GM08714 (cell line): ENCODE measurements around the gene TAF10.

Experiments
- H3K4me3 ChIP-seq: fragments of 200-500 bp; sonication (Bioruptor generic); 2 replicates; pipeline ENCODE4 v1.5.1; 2014; ENCODE audit warnings: mild to moderate bottlenecking, low read length, inconsistent platforms
- ZNF274 ChIP-seq: IDR thresholded peaks from 2 replicates; pipeline ENCODE4 v1.6.1; 2012; ENCODE audit warnings: mild to moderate bottlenecking, low read depth, low read length

The TAF10 gene

DNA sequence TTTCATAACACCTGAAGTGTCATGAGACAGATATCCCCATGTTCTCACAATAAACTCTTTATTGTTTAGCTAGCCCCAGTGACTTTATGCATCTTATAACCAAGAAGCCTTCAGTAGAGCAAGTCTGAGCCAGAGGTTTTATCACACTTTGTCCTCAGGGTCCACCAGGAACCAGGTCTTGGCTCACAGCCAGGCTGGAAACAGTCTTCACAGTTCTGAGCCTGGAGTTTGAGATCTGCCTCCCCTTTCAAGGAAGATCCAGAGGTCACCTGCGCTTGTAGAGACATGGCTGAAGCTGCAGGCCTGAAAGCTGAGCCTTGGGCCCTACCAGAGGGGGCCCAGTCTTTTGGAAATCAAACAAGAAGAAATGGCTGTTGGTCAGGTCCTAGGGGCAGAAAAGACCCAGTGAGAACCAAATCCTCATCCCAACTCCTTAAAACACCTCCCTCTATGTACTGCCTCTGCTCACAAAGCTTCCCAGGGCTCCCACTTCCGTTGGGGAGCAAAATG lies 12.1 kb downstream of the TAF10 start:
- H3K4me3 ChIP-seq: no peak overlapping the region
- TF ChIP-seq ZNF274: no peak

DNA sequence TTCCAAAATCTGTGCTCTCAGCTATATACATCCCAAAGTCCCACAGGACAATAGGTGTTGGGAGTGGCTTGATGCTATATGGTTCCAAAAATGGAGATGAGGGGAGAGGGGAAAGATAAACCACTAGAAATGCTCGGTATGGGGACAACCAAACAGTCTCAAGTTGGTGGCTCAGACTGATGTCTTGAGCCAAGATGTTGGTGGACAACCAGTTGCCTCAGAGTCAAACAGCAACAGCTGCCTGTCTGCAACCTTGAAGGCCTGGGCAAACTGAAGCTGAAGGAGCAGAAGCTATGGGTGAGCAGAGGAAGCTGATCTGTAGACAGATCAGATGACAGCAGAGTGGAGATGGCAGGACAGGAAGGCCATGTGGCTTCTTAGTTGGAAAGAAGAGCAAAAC lies 12.6 kb downstream of the TAF10 start:
- TF ChIP-seq ZNF274: no peak
- H3K4me3 ChIP-seq: no peak overlapping the region

DNA sequence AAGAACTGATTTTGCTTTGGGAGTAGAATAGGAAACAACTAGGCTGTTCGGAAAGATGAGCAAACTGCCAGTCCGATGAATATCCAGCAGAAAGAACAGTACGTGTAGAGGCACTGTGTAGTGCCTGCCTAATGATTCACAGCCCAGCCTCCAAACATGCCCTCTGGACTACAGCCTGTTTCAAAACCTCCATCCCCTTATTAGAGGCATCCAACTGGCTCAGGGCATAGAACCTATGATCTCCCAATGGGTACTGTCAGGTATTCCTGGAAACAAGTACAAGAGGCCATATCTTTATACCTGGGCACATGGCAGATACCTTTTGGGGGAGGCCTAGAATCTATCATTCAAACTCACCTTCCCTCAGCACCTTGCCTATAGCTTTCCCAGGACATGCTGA lies 13.5 kb downstream of the TAF10 start:
- no peak for TF ChIP-seq ZNF274
- H3K4me3 ChIP-seq: no peak overlapping the region

DNA sequence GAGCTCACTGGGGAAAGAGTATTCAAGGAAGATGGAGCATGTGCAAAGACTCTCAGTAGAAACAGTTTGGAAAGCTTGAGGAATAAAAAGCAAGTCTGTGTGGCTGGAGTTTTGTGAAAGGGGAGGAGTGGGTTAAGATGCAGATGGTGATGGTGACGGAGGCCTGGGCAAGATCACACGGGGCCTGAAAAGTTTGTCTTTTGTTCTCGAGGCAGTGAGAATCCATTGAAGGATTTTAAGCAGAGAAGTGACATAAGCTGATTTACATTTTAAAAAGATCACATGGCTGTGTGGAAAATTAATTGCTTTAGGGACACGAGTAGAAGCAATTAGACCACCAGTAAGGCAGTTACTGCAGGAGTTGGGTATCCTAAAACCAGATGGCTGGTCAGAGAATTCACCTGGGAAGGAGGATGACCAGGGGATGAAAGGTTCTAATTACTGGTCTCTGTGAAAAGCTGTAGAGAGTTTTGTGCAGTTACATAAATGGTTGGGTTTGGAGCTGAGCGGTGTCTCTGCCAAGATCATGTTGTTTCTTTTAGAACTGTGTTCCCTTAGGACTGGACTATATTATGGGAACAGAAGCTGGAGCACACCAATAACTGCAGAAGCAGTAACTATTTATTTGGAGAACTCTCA lies 15.7 kb downstream of the TAF10 start:
- no peak overlapping the region for H3K4me3 ChIP-seq
- no peak for TF ChIP-seq ZNF274

DNA sequence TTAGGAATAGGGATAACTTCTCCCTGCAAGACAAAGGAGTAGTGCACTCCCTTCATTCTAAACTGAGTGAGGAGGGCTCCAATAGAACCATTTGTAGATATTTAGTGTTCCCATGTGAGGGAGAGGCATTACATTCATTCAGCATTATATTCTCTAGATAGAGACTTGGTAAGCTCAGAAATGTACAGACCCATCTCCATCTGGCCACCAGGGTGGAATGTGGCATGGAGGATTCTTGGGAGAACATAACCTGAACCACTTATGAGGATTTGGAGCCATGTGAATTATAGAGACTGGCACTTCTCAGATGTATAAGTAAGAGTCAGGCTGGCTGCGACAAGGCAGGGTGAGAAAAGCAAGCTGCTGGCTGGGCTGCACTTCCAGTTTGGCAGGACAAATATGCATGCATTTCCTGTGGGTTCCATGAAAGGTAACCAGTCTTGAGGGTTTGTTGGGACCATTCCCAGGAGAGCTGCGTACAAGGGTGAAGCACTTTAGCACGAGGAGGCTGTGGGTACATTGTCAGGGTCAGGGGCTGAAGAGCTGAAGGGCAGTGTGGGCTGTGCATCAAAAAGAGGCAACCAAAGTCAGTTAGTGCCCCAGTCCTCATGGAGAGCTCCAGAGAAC lies 17.8 kb downstream of the TAF10 start:
- H3K4me3 ChIP-seq: no peak overlapping the region
- TF ChIP-seq ZNF274: no peak

DNA sequence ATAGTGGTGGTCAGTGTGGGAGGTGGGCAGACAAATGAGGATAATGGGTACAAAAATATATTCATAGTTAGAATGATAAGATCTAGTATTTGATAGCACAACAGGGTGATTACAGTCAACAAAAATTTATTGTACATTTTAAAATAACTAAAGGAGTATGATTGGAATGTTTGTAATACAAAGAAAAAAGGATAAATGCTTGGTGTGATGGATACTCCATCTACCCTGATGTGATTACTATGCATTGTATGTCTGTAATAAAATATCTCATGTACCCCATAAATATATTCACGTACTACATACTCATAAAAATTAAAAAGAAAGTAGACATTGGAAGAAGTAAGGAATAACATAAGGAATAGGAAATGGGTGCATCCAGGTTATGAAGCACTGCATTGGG lies 24.0 kb downstream of the TAF10 start:
- H3K4me3 ChIP-seq: no peak overlapping the region
- TF ChIP-seq ZNF274: no peak

DNA sequence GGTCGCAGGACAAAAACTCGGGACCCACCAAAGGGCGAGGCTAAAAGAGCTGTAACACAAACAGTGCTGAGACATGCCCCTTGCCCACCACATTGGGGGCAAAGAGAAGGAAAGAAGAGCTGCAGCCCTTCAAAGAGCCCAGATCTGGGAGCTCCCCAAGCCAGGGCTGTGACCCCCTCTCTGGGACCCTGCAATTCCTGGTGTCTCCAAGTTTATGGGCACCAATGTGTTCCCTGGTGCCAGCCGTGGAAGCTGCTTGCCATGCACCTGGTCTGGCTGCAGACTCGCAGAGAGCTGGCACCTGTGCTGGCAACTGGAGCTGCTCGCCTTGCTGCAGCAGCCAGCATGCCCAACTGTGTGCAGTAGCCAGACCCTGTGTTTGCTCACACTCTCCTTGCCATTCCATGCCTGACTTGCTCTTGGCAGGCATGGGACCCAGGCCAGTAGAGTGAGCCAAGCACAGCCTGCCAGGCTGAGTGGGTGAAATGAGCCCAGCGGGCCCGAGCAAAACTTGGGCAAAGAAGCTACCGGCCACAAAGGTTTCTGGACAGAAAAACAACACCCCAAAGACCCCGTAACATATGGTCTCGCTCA lies 24.6 kb downstream of the TAF10 start:
- TF ChIP-seq ZNF274: no peak
- H3K4me3 ChIP-seq: no peak overlapping the region

DNA sequence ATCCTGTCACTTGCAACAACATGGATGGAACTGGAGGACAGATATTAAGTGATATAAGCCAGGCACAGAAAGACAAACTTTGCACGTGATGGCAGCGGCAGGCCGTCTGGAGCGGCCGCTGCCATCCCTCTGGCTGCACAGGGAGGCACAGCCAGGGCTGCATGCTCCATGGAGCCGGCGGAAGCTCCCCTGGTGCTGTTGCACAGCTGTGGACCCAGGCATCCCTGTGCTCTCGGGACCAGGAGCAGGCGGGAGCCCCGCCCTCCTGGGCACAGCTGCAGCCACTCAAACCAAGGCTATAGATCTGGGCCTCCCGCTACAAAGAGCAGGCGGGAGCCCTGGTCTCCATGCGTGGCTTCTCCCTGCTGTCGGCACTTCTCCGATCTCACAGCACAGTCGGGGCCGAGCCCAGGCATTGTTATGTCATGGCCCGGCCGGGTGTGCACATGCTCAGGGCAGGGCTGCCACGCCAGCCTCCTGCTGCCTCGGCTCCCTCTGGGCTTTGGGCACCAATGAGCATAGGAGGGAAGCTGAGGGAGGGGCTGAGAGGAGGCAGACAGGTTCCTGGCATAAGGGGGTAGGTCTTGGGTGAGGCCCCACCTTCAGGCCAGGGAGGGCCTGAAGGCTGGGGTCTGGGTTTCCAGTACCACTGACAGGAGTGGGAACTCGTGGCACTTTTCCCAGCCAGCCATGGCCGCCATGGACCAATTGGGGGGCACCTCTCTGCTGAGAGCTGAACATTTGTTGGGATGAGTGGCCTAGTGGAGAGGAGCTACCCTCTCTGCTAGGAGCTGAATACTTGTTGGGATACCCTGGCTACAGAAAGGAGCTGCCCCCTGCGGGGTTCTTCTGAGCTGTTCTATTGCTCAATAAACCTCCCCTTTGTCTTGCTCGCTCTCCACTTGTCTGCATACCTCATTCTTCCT lies 25.3 kb downstream of the TAF10 start:
- H3K4me3 ChIP-seq: no peak overlapping the region
- TF ChIP-seq ZNF274: no peak

DNA sequence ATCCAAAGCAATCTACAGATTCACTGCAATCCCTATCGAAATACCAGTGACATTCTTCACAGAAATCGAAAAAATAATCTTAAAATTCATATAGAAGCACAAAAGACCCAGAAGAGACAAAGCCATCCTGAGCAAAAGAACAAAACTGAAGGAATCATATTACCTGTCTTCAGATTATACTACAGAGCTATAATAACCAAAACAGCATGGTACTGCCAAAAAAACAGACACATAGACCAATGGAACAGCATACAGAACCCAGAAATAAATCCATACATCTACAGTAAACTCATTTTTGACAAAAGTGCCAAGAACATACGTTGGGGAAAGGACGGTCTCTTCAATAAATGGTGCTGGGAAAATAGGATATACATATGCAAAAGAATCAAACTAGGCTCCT lies 27.5 kb downstream of the TAF10 start:
- no peak overlapping the region for H3K4me3 ChIP-seq
- TF ChIP-seq ZNF274: no peak

DNA sequence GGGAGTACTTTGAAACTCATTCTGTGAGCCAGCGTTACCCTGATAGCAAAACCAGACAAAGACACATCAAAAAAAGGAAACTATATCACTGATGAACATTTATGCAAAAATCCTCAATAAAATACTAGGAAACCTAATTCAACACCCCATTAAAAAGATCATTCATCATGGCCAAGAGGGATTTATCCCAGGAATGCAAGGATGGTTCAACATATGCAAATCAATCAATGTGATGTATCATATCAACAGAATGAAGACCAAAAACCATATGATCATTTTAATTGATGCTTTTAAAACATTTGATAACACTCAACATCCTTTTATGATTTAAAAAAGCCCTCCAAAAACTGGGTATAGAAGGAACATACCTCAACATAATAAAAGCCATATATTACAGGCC lies 28.4 kb downstream of the TAF10 start:
- no peak for TF ChIP-seq ZNF274
- no peak overlapping the region for H3K4me3 ChIP-seq

DNA sequence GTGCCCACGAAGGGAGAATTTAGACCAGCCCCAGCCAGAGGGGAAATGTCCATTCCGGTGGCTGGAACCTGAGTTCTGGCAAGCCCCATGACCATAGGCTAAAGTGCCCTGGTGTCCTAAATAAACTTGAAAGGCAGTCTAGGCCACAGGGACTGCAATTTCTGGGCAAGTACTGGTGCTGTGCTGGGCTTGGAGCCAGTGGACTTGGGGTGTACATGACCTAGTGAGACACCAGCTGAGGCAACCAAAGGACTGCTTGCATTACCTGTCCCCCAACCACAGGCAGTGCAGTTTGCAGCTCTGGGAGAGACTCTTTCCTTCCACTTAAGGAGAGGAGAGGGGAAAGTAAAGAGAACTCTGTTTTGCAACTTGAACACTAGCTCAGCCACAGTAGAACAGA lies 32.3 kb downstream of the TAF10 start:
- TF ChIP-seq ZNF274: no peak
- H3K4me3 ChIP-seq: no peak overlapping the region

DNA sequence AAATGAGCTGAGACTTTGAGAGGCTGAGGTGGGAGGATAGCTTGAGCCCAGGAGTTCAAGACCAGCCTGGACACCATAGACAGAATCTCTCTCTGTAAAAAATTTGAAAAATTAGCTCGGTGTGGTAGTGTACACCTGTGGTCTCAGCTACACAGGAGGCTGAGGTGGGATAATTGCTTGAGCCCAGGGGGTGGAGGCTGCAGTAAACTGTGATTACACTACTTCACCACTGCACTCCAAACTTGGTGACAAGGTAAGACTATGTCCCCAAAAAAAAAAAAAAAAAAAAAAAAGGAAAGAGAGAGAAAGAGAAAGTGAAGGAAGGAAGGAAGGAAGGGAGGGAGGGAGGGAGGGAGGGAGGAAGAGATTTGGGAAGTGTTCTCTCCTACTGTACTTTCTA lies 33.9 kb downstream of the TAF10 start:
- no peak overlapping the region for H3K4me3 ChIP-seq
- TF ChIP-seq ZNF274: no peak

DNA sequence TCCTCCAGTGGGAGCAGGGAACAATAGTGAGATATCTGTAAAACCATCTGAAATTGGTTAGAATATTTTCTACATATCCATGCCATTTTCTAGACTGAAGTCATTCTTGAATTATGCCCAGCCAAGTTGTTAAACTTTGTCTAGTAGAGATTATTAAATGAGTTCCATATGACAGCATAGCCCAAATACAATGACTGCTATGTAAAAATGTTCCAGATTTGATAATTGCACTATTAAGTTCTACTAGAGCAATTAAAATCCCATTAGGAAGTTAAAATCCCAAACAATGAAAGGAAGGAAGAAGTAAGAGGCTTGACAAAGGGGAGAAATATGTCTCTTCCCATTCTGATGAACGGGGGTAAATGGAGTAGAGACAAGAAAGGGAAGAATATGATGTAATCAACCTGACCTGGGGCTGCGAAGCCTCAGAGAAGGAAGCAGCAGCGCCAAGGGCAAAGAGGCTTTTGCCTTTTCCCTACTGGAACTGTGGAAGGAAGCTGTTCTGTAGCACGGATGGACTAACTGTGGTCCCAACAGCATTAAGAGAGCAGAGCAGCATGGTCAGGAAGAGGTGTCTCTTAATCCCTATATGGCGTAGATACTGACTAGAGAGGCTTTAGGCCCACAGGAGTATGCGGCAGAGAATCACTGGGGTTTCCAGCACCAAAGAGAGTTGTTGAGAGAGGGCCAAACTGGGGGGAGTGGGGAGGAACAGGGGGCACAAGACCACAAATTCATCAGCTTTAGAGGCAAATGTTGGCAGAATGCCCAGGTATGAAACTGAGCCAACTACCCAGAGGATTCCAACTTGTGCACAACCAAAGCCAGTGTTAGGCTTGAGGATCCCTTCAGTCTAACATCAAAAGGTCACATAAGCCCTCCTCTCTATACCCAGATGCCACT lies 35.3 kb downstream of the TAF10 start:
- TF ChIP-seq ZNF274: no peak
- no peak overlapping the region for H3K4me3 ChIP-seq
